ENCODE measurements around the gene THAP11. TPM values are rescaled to one million over a fixed set of nuclear protein-coding genes. Genes with fewer than 3 reads are reported as not detected.
"Not testable (repeated sequence)": the region's sequence is repeated elsewhere in the genome, so short reads cannot be mapped to it uniquely, and the experiment has no call there.

THAP11 gene
- total RNA-seq, 4 donors from 2014 or later, result 60.2 to 101 (median 78.3) TPM

DNA sequence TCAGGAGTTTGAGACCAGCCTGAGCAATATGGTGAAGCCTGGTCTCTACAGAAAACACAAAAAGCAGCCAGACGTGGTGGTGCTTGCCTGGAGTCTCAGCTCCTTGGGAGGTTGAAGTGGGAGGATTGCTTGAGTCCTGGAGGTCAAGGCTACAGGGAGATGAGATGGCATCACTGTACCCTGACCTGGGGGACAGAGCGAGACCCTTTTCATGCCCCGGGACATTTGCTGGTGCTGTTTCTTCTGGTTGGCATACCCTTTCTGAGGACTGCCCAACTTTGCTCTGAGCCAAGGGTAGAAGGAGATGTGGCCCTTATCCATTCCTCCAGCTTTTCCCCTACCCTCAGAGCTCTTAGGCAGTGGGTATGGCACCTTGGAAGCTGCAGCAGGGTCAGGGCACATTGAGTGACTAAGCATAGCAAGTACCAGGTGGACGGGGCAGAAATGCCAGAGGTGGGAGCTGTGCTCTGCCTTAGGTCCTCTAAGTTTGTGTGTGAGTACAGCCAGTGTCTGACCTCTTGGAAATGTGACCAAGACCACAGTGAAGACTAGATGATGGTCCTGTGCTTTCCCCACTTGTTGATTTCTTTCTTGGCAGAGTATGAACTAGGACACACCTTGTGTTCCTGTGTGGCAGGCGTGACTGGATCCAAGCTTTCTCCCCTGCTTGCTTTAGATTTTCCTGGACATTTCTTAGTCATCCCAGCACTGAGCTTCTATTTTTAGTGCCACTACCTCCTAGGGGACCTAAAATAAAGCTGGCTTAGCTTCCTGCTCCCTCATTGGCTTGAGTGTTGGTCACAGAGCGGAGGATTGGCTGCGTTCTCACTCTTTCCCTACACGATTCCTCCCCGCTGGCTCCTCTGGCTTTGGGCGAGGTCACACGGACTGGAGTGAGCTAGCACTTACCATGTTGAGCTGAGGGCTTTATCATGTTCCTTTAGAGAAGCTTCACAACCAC lies 20.8 kb downstream of the THAP11 start:
- H3K4me1 ChIP-seq, result peaks cover 44 to 68% (median 62%) of the 10 kb centered on the region in 4 donors
- DNase-seq (ENCODE audit: extremely low spot score), result no peak
- no peak overlapping the region for H3K4me3 ChIP-seq
- WGBS, result 38% methylated on average over 10 of the region's 11 CpGs
- TF ChIP-seq POLR2AphosphoS5 (IDR thresholded peaks at IDR 0.05), result peak; percentile 63 to 69
- TF ChIP-seq EP300 (IDR thresholded peaks at IDR 0.05), result no peak
- TF ChIP-seq, protein P1, sequence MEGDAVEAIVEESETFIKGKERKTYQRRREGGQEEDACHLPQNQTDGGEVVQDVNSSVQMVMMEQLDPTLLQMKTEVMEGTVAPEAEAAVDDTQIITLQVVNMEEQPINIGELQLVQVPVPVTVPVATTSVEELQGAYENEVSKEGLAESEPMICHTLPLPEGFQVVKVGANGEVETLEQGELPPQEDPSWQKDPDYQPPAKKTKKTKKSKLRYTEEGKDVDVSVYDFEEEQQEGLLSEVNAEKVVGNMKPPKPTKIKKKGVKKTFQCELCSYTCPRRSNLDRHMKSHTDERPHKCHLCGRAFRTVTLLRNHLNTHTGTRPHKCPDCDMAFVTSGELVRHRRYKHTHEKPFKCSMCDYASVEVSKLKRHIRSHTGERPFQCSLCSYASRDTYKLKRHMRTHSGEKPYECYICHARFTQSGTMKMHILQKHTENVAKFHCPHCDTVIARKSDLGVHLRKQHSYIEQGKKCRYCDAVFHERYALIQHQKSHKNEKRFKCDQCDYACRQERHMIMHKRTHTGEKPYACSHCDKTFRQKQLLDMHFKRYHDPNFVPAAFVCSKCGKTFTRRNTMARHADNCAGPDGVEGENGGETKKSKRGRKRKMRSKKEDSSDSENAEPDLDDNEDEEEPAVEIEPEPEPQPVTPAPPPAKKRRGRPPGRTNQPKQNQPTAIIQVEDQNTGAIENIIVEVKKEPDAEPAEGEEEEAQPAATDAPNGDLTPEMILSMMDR (IDR thresholded peaks at IDR 0.05), result no peak
- no peak for TF ChIP-seq POLR2A (IDR thresholded peaks at IDR 0.05; ENCODE audit: low read depth)
- H3K9me3 ChIP-seq, result no peaks in the 10 kb centered on the region
- peak overlapping the region; percentile 83 to 87 (median 86) for H3K27ac ChIP-seq (replicated peaks in 1 of 4)
- intact Hi-C loops (cut with DNase I), result no loop called here
- H3K36me3 ChIP-seq, result peaks cover 17 to 33% (median 29%) of the 10 kb centered on the region in 4 donors
- no peaks in the 10 kb centered on the region for H3K27me3 ChIP-seq

DNA sequence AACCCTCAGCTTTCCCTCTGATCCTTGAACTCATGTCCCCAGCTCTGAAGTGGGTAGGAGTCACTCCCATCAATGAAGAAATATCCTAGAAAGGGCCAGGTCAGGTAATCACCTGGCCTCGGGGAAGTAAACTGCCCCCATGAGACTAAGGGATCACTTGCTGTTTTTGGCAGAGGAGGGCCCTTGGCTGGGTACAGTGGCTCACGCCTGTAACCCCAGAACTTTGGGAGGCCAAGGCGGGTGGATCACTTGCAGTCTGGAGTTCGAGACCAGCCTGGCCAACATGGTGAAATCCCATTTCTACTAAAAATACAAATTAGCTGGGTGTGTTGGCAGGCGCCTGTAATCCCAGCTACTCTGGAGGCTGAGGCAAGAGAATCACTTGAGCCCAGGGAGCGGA lies 21.9 kb downstream of the THAP11 start:
- intact Hi-C loops (cut with DNase I); H3K9me3 ChIP-seq; H3K4me3 ChIP-seq; H3K27me3 ChIP-seq; DNase-seq (ENCODE audit: extremely low spot score): not testable (repeated sequence)
- Histone ChIP-seq H3K27ac (replicated peaks in 1 of 4) (peak overlapping the region; percentile 83 to 87 (median 86)), H3K36me3 (peaks cover 27 to 45% (median 40%) of the 10 kb centered on the region in 4 donors), H3K4me1 (peaks cover 33 to 60% (median 52%) of the 10 kb centered on the region in 4 donors)
- 89% methylated on average over 6 of the region's 6 CpGs for WGBS

DNA sequence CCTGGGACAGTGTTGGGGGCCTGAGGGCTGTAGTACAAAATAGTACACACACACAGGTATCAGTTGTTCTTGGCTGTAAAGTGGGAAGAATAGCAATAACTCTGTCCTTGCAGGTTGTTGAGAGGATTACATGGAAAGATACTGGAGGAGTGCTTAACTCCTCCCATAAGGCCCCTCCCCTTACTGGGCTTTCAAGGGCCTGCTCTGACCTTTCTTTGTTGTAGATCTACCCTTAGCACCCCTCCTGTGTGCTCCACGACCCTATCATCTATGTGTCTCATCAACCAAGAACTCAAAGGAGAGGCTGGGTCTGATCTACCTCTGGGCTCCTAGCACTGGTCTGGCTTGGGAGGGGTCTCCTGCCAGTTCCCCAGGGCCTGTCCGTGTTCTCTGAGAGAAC lies 22.5 kb downstream of the THAP11 start:
- peak overlapping the region in 3 of 4 donors; percentile 19 to 87 (median 86) for H3K27ac ChIP-seq (replicated peaks in 1 of 4)

DNA sequence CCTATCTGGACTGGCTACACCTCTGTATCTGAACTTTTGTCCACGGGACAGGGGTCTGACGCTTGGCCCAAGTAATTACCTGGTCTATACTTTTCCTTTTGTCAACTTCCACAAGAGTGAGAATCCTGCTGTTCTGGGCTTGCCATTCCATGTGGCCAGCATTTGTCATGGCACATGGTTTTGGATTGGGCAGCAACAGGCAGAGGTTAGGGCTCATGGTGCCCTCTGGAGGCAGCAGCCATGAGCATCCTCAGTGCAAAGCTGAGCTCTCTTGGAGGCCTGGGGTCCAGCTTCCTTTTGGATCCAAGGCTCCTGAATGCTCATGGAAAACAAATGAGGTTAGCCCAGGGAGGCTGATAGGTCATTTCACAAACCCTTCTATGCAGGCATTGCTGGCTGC lies 23.2 kb downstream of the THAP11 start:
- no peaks in the 10 kb centered on the region for H3K27me3 ChIP-seq
- no peak overlapping the region for H3K27ac ChIP-seq (replicated peaks in 1 of 4)
- no peaks in the 10 kb centered on the region for H3K9me3 ChIP-seq
- WGBS, result 92% methylated on average over 2 of the region's 2 CpGs
- peaks cover 27 to 57% (median 53%) of the 10 kb centered on the region in 4 donors for H3K36me3 ChIP-seq
- no peak for DNase-seq (ENCODE audit: extremely low spot score)
- H3K4me1 ChIP-seq, result peaks cover 33 to 54% (median 42%) of the 10 kb centered on the region in 4 donors
- intact Hi-C loops (cut with DNase I), result no loop called here
- no peak overlapping the region for H3K4me3 ChIP-seq
- no peak for TF ChIP-seq POLR2A (IDR thresholded peaks at IDR 0.05; ENCODE audit: low read depth)
- TF ChIP-seq, protein P1 (IDR thresholded peaks at IDR 0.05), result peak in 1 of 3 experiments; percentile 27

More for the DNA sequence above, 22.5 kb downstream of the THAP11 start:
- no peak for DNase-seq (ENCODE audit: extremely low spot score)
- no peaks in the 10 kb centered on the region for H3K9me3 ChIP-seq
- TF ChIP-seq, protein P1 (IDR thresholded peaks at IDR 0.05), result no peak
- TF ChIP-seq EP300 (IDR thresholded peaks at IDR 0.05), result no peak
- TF ChIP-seq POLR2A (IDR thresholded peaks at IDR 0.05; ENCODE audit: low read depth), result no peak
- TF ChIP-seq POLR2AphosphoS5 (IDR thresholded peaks at IDR 0.05), result no peak
- H3K4me3 ChIP-seq, result no peak overlapping the region
- no peaks in the 10 kb centered on the region for H3K27me3 ChIP-seq
- H3K36me3 ChIP-seq, result peaks cover 27 to 50% (median 46%) of the 10 kb centered on the region in 4 donors
- WGBS, result 90% methylated on average over 2 of the region's 2 CpGs
- intact Hi-C loops (cut with DNase I), result no loop called here
- H3K4me1 ChIP-seq, result peaks cover 33 to 57% (median 48%) of the 10 kb centered on the region in 4 donors

DNA sequence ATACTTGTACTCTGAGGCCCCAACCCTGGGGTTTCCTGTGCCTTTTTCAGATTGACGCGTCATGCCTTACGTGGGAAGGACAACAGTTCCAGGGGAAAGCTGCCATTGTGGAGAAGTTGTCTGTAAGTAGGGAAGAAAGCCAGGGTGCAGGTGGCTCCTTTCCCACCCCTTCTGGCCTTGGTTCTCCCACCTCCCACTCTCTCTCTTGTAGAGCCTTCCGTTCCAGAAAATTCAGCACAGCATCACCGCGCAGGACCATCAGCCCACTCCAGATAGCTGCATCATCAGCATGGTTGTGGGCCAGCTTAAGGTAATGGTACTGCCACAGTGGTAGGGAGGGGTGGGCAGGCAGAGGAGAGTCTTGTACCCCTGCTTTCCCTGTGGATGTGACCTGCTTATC lies 26.2 kb downstream of the THAP11 start:
- TF ChIP-seq EP300 (IDR thresholded peaks at IDR 0.05) (no peak), POLR2AphosphoS5 (IDR thresholded peaks at IDR 0.05) (no peak), POLR2A (IDR thresholded peaks at IDR 0.05; ENCODE audit: low read depth) (no peak)
- TF ChIP-seq, protein P1 (IDR thresholded peaks at IDR 0.05), result no peak
- 94% methylated on average over 6 of the region's 6 CpGs for WGBS
- H3K27me3 ChIP-seq, result no peaks in the 10 kb centered on the region
- no peak overlapping the region for H3K27ac ChIP-seq (replicated peaks in 1 of 4)
- no peaks in the 10 kb centered on the region for H3K9me3 ChIP-seq
- intact Hi-C loops (cut with DNase I), result no loop called here
- H3K36me3 ChIP-seq, result peaks cover 31 to 73% (median 68%) of the 10 kb centered on the region in 4 donors
- no peak overlapping the region for H3K4me3 ChIP-seq
- DNase-seq (ENCODE audit: extremely low spot score), result no peak
- H3K4me1 ChIP-seq, result peaks cover 15 to 35% (median 21%) of the 10 kb centered on the region in 4 donors
